Measurements from ENCODE around the gene HSF4.

GRCh38 chr16:67157106-67157748 is 7.3 kb upstream of the HSF4 start:
- no peak for TF ChIP-seq CTCF (IDR thresholded peaks at IDR 0.05; ENCODE audit: insufficient read depth, low read length, poor library complexity, severe bottlenecking)
- TF ChIP-seq EZH2phosphoT487 (conservative IDR thresholded peaks at IDR 0.05; ENCODE audit: low read length), result no peak

All from SU-DHL-6 (cell line).